Activated T-cell treated with anti-CD3 and anti-CD28 coated beads, Interleukin-2, amount 50 U/mL, for 72 hours (primary cell): ENCODE measurements around the gene CIB2. TPM values are rescaled to one million over a fixed set of nuclear protein-coding genes. Genes with fewer than 3 reads are reported as not detected.

Experiments used
- ATAC-seq, 2 donors: fragments of 150-1000 bp; cut with Tn5 transposase; replicated peaks in 1 of 2; 2 replicates each; pipeline ENCODE4 v1.10.0; 2021; ENCODE audit warnings: moderate library complexity in 2 of 2, mild to moderate bottlenecking in 1 of 2
- DNase-seq, 2 donors: peaks; one replicate each; pipeline ENCODE4 v3.0.0; 2021 to 2022; ENCODE audit warnings: mixed read lengths in 1 of 2
- H3K27ac Mint-ChIP-seq: one replicate; pipeline ENCODE4 v1.8.0; 2022; ENCODE audit warnings: mild to moderate bottlenecking, moderate library complexity, mixed read lengths
- H3K27me3 Mint-ChIP-seq: one replicate; pipeline ENCODE4 v1.8.0; 2022; ENCODE audit warnings: low read depth, mixed read lengths
- H3K36me3 Mint-ChIP-seq, 2 donors: one replicate each; pipeline ENCODE4 v1.8.0; 2022; ENCODE audit warnings: mixed read lengths in 2 of 2, mild to moderate bottlenecking in 1 of 2; ENCODE audit not compliant: insufficient read depth in 2 of 2
- H3K4me1 Mint-ChIP-seq: one replicate; pipeline ENCODE4 v1.8.0; 2022; ENCODE audit warnings: low read depth, mixed read lengths
- H3K4me3 Mint-ChIP-seq, 2 donors: one replicate each; pipeline ENCODE4 v1.8.0; 2022; ENCODE audit warnings: mild to moderate bottlenecking in 2 of 2, mixed read lengths in 2 of 2, moderate library complexity in 2 of 2
- H3K9me3 Mint-ChIP-seq, 2 donors: one replicate each; pipeline ENCODE4 v1.8.0; 2022; ENCODE audit warnings: mixed read lengths in 2 of 2
- total RNA-seq, 2 donors: library from RNA; stranded (reverse); gene quantifications; one replicate each; pipeline ENCODE4 v1.2.3, GENCODE V29; 2022

CIB2 gene
- total RNA-seq, 2 donors from 2014 or later, result 3.2 to 3.8 TPM

GRCh38 chr15:78142332-78142731, 11.1 kb upstream of the CIB2 start:
- Mint-ChIP-seq H3K27me3 (no peaks in the 10 kb centered on the region), H3K36me3 (no peaks in the 10 kb centered on the region), H3K27ac (no peak overlapping the region), H3K9me3 (no peaks in the 10 kb centered on the region), H3K4me1 (peaks cover 4% of the 10 kb centered on the region), H3K4me3 (no peak overlapping the region)
- DNase-seq (no peak), ATAC-seq (no peak)

GRCh38 chr15:78140292-78140691, 9.0 kb upstream of the CIB2 start:
- Mint-ChIP-seq H3K27me3 (no peaks in the 10 kb centered on the region), H3K4me3 (no peak overlapping the region), H3K4me1 (no peaks in the 10 kb centered on the region), H3K36me3 (no peaks in the 10 kb centered on the region), H3K9me3 (no peaks in the 10 kb centered on the region), H3K27ac (no peak overlapping the region)
- DNase-seq (no peak), ATAC-seq (no peak)

GRCh38 chr15:78139578-78139977, 8.3 kb upstream of the CIB2 start:
- no peaks in the 10 kb centered on the region for H3K27me3 Mint-ChIP-seq
- no peak overlapping the region for H3K27ac Mint-ChIP-seq
- no peaks in the 10 kb centered on the region for H3K9me3 Mint-ChIP-seq
- H3K36me3 Mint-ChIP-seq, result no peaks in the 10 kb centered on the region
- DNase-seq (no peak), ATAC-seq (no peak)
- no peaks in the 10 kb centered on the region for H3K4me1 Mint-ChIP-seq
- no peak overlapping the region for H3K4me3 Mint-ChIP-seq

- no peak for ATAC-seq
- DNase-seq, result no peak
- peaks cover 17% of the 10 kb centered on the region for H3K4me1 Mint-ChIP-seq
- H3K27ac Mint-ChIP-seq, result no peak overlapping the region
- H3K4me3 Mint-ChIP-seq, result no peak overlapping the region
- H3K36me3 Mint-ChIP-seq, result no peaks in the 10 kb centered on the region
- H3K9me3 Mint-ChIP-seq, result no peaks in the 10 kb centered on the region
- peaks cover 10% of the 10 kb centered on the region for H3K27me3 Mint-ChIP-seq
These were observed 2.6 kb upstream of the CIB2 start for GRCh38 chr15:78133801-78134200.

GRCh38 chr15:78130466-78131294, 565 bp downstream of the CIB2 start:
- no peak for DNase-seq
- no peak overlapping the region for H3K27ac Mint-ChIP-seq
- peak; percentile 56 for ATAC-seq
- peaks cover 24% of the 10 kb centered on the region for H3K4me1 Mint-ChIP-seq
- peaks cover 10% of the 10 kb centered on the region for H3K27me3 Mint-ChIP-seq
- peak overlapping the region; percentile 80 to 83 for H3K4me3 Mint-ChIP-seq
- no peaks in the 10 kb centered on the region for H3K9me3 Mint-ChIP-seq
- H3K36me3 Mint-ChIP-seq, result no peaks in the 10 kb centered on the region

- Mint-ChIP-seq H3K4me3 (peak overlapping the region; percentile 56 to 83), H3K4me1 (peaks cover 24% of the 10 kb centered on the region), H3K27ac (no peak overlapping the region), H3K36me3 (no peaks in the 10 kb centered on the region), H3K27me3 (peaks cover 10% of the 10 kb centered on the region), H3K9me3 (no peaks in the 10 kb centered on the region)
- DNase-seq, result no peak
- no peak for ATAC-seq
These were observed 1.4 kb downstream of the CIB2 start for GRCh38 chr15:78129751-78130287.

- no peak overlapping the region for H3K4me3 Mint-ChIP-seq
- DNase-seq (no peak), ATAC-seq (no peak)
- H3K9me3 Mint-ChIP-seq, result no peaks in the 10 kb centered on the region
- H3K4me1 Mint-ChIP-seq, result peaks cover 24% of the 10 kb centered on the region
- H3K27ac Mint-ChIP-seq, result no peak overlapping the region
- peaks cover 10% of the 10 kb centered on the region for H3K27me3 Mint-ChIP-seq
- no peaks in the 10 kb centered on the region for H3K36me3 Mint-ChIP-seq
These were observed 2.0 kb downstream of the CIB2 start for GRCh38 chr15:78129077-78129750.

- Mint-ChIP-seq H3K27ac (no peak overlapping the region), H3K4me3 (no peak overlapping the region)
These were observed 3.4 kb downstream of the CIB2 start for GRCh38 chr15:78127882-78128281.

GRCh38 chr15:78125267-78125666, 6.0 kb downstream of the CIB2 start:
- Mint-ChIP-seq H3K36me3 (no peaks in the 10 kb centered on the region), H3K27ac (no peak overlapping the region), H3K27me3 (peaks cover 5% of the 10 kb centered on the region), H3K4me1 (peaks cover 18% of the 10 kb centered on the region), H3K9me3 (no peaks in the 10 kb centered on the region), H3K4me3 (no peak overlapping the region)
- ATAC-seq (no peak), DNase-seq (no peak)

More at GRCh38 chr15:78127882-78128281, 3.4 kb downstream of the CIB2 start:
- ATAC-seq, result no peak
- Mint-ChIP-seq H3K4me1 (peaks cover 24% of the 10 kb centered on the region), H3K27me3 (peaks cover 10% of the 10 kb centered on the region), H3K9me3 (no peaks in the 10 kb centered on the region), H3K36me3 (no peaks in the 10 kb centered on the region)
- DNase-seq, result no peak

- H3K27me3 Mint-ChIP-seq, result no peaks in the 10 kb centered on the region
- no peak for ATAC-seq
- no peaks in the 10 kb centered on the region for H3K9me3 Mint-ChIP-seq
- no peaks in the 10 kb centered on the region for H3K4me1 Mint-ChIP-seq
- H3K27ac Mint-ChIP-seq, result no peak overlapping the region
- DNase-seq, result no peak
- no peak overlapping the region for H3K4me3 Mint-ChIP-seq
- no peaks in the 10 kb centered on the region for H3K36me3 Mint-ChIP-seq
These were observed 10.7 kb downstream of the CIB2 start for GRCh38 chr15:78120523-78120922.

- Mint-ChIP-seq H3K4me3 (no peak overlapping the region), H3K9me3 (no peaks in the 10 kb centered on the region), H3K27me3 (no peaks in the 10 kb centered on the region), H3K27ac (no peak overlapping the region), H3K4me1 (peaks cover 8% of the 10 kb centered on the region), H3K36me3 (no peaks in the 10 kb centered on the region)
- DNase-seq (no peak), ATAC-seq (no peak)
These were observed 18.7 kb downstream of the CIB2 start for GRCh38 chr15:78112551-78112950.

- H3K27me3 Mint-ChIP-seq, result no peaks in the 10 kb centered on the region
- no peaks in the 10 kb centered on the region for H3K36me3 Mint-ChIP-seq
- peaks cover 10% of the 10 kb centered on the region for H3K4me1 Mint-ChIP-seq
- no peak overlapping the region for H3K27ac Mint-ChIP-seq
- no peaks in the 10 kb centered on the region for H3K9me3 Mint-ChIP-seq
- no peak overlapping the region for H3K4me3 Mint-ChIP-seq
- ATAC-seq (no peak), DNase-seq (no peak)
These were observed 19.5 kb downstream of the CIB2 start for GRCh38 chr15:78111788-78112187.

- Mint-ChIP-seq H3K9me3 (no peaks in the 10 kb centered on the region), H3K27ac (no peak overlapping the region), H3K4me3 (no peak overlapping the region), H3K4me1 (peaks cover 13% of the 10 kb centered on the region), H3K36me3 (no peaks in the 10 kb centered on the region), H3K27me3 (no peaks in the 10 kb centered on the region)
- no peak for DNase-seq
- ATAC-seq, result no peak
These were observed 20.2 kb downstream of the CIB2 start for GRCh38 chr15:78110916-78111475.
